Measurements from ENCODE around the gene BRI3.

BRI3 gene

DNA sequence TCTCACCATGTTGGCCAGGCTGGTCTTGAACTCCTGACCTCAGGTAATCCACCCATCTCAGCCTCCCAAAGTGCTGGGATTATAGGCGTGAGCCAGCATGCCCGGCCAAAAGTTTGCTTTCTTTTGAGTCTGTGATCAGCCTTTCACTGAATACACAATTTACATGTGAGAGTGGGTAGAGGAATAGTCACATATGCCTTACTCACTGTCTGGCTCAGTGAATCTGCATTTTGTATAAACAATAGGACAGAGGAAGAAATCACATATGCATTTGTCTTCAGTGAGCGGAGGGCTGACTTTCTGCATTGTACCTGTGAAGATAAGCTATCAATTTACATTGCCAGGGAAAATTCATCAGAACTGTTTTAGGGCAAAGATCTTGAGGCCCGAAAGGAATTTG is 27.0 kb upstream of the BRI3 start:
- DNase-seq = no peak

DNA sequence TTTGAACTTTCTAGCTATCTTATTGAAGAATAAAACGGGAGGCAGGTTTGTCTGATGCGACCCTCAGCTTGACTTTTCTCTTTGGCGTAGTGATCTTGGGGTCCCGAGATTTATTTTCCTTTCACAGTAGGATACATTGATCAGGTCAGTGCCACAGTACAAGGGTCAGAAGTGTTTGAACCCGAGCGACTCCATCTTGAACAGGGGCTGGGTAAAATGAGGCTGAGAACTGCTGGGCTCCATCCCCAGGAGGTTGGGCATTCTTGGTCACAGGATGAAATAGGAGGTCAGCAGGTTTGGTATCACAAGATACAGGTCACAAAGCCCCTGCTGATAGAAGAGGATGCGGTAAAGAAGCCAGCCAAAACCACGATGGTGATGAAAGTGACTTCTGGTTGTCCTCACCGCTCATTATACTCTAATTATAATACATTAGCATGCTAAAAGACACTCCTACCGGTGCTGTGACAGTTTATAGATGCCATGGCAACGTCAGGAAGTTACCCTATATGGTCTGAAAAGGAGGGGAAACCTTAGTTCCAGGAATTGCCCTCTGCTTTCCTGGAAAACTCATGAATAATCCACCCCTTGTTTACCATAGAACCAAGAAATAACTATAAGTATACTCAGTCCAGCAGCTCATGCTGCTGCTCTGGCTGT is 26.4 kb upstream of the BRI3 start:
- DNase-seq = no peak

GRCh38 chr7:98256431-98256830 is 25.1 kb upstream of the BRI3 start:
- DNase-seq = no peak

DNA sequence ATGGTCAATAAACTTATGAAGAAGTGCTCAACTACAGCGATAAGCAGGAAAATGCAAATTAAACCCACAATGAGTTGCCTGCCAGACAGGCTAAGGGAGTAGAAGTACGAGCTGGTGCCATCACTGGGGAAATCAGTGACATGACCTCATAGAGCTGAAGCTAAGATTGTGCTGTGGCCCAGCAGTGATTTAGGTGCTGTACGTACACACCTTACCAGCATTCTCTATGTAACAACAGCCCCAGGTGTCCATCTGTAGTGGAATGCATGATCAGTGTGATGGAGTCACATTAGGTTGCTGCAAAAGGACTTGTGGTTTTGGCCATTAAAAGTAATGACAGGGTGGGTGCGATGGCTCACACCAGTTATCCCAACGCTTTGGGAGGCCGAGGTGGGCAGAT is 23.8 kb upstream of the BRI3 start:
- DNase-seq = no peak

- DNase-seq = no peak
These were observed 15.6 kb upstream of the BRI3 start for GRCh38 chr7:98265841-98266271.

DNA sequence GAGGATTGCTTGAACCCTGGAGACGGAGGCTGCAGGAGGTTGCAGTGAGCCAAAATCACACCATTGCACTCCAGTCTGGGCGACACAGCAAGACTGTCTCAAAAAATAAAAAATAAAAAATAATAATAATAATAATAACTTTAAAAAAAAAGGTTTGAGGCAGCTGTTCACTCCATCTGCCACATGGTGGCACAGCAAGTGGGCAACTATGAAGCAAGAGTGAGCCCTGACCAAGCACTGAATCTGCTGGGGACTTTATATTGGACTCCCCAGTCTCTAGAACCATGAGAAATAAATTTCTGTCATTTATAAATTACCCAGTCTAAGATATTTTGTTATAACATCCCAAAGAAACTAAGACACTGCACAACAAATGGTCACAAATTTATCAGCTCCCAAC is 14.6 kb upstream of the BRI3 start:
- DNase-seq = no peak

GRCh38 chr7:98267303-98267702 is 14.2 kb upstream of the BRI3 start:
- DNase-seq = no peak

- no peak for DNase-seq
These were observed 5.2 kb upstream of the BRI3 start for GRCh38 chr7:98276241-98276761.

DNA sequence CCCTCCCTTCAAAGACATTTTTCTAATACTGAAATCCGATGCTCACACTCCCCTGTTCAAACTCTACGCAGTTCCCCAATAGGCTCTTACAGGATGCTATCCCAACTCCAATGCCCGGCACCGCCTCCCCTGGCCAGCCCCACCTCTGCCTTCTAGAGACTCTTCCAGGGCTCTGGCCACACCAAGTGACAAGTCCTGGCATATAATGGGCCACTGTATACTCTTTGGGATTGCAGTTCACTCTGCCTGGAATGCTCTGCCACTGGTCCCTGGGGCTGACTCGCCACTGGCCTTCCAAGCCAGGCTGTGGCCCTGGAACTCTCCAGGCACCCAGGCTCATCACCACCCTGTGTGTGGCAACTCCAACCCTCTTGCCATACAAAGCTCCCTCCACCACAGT is 3.1 kb upstream of the BRI3 start:
- DNase-seq = no peak

GRCh38 chr7:98278936-98279335 is 2.5 kb upstream of the BRI3 start:
- DNase-seq = no peak

- no peak for DNase-seq
These were observed 1.2 kb upstream of the BRI3 start for GRCh38 chr7:98280296-98280695.

- no peak for DNase-seq
These were observed 496 bp downstream of the BRI3 start for GRCh38 chr7:98281757-98282606.

DNA sequence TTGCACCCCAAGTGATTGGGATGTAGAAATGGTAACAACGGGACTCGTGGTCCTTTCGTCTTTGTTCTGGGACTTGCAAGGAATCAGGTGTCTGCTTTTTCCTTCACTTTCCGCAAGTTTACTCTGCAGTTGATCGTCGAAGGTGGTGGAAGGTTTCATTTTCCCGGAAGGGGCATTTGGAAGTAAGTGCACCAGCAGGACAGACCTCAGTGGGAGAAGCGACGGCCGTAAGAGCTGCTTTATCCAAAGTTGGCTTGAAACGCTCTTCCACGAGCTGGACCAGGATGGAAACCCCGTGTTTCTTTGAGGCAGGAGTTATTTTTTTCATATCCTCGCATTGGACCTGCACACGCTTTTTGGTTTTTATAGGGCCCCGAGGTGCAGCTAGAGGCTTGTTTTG is 1.2 kb downstream of the BRI3 start:
- no peak for DNase-seq

- DNase-seq = no peak
These were observed 1.8 kb downstream of the BRI3 start for GRCh38 chr7:98283127-98283886.

GRCh38 chr7:98283887-98284222 is 2.4 kb downstream of the BRI3 start:
- no peak for DNase-seq

DNA sequence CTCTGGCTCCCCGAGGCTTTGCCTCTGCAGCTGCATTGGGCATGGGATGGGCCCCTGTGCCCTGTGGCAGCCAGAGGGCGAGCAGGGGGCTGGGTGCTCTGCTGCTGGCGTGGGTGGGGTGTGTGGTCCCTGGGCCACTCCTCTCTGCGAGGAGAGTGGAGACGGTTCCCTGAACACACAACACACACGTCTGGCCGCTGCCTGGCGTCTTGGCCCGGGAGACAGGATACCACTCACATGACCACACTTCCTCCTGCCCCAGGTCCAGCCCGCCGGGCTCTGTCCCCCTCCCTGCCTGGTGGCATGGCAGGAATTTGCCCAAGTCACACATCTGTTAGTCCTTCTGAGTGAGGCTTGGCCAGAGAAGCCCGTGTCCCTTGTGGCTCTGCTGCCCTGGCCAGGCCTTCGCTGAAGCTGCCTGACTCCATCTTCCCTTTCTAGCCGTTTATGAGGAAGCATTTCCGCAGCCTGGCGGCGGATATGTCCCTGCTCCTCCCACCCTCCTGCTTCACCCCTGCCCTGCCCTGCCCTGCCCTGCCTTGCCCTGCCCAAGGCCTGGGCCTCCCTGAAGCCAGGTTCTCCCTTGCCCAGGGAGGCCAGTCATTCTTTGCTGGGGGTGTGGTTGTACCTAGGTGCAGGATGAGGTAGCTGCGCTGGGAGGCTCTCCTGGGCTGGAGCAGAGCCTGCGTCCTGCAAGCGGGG is 3.0 kb downstream of the BRI3 start:
- DNase-seq = no peak

- no peak for DNase-seq
These were observed 3.9 kb downstream of the BRI3 start for GRCh38 chr7:98285157-98286092.

DNA sequence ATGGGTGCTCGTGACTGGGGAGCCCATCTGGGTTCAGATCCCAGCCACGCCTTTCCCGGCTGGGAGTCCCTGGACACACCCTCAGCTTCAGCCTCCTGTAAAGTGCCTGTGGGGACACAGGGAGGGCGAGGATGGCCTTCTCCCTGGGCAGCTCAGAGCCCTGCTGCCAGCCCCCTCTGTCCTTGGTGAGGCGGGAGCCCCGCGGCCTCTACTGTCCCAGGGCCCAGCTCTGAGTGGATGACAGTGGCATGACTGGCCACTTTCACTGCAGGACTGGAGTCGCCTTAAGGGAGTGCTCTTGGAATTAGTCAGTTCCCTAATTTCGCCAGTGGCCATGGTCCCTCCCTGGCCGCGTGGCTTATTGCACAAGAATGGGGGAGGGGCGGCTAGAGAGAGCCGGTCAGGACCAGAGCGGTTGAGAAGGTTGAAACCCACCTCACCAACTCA is 4.6 kb downstream of the BRI3 start:
- DNase-seq = no peak

GRCh38 chr7:98286701-98287485 is 5.4 kb downstream of the BRI3 start:
- DNase-seq = no peak

DNA sequence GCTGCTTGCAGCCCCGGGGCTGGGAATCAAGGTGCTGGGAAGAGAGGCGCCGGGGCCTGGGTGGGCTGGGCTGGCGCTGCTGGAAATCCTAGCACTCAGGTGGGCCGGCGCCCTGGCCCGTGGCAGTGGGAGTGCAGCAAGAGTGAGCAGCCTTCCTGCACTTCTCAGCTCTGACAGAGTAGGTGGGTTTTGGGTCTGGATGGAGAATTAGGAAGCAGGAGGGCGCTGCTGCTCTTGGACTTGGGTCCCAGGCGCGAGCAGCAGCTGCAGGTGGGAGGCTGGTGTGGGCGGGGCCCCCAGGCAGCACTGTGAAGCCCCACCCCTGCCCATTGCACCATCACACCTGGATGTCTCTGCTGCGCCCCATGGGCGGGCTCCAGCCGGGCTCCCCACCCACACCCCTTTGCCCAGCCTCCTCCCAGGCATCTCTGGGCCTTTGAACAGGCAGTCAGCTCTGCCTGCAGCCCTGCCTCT is 6.0 kb downstream of the BRI3 start:
- no peak for DNase-seq
